CD4-positive, alpha-beta T cell treated with Interleukin-17A for 1 hour (primary cell): Measurements from ENCODE around the gene MREG.
"Not testable (repeated sequence)": the region's sequence is repeated elsewhere in the genome, so short reads cannot be mapped to it uniquely, and the experiment has no call there.

Experiments
- DNase-seq: peaks from one replicate; pipeline ENCODE4 v3.0.0-alpha.2; 2020

Gene MREG

GRCh38 chr2:215985257-215985656, 28.1 kb downstream of the MREG start:
- no peak for DNase-seq

- no peak for DNase-seq
These were observed 28.7 kb downstream of the MREG start for GRCh38 chr2:215984661-215985060.

GRCh38 chr2:215983581-215984351, 29.6 kb downstream of the MREG start:
- no peak for DNase-seq

GRCh38 chr2:215982465-215982875, 30.9 kb downstream of the MREG start:
- no peak for DNase-seq

GRCh38 chr2:215981115-215981514, 32.2 kb downstream of the MREG start:
- DNase-seq, result no peak

GRCh38 chr2:215979620-215980019, 33.7 kb downstream of the MREG start:
- DNase-seq, result peak; percentile 18

GRCh38 chr2:215974700-215975429, 38.5 kb downstream of the MREG start:
- DNase-seq, result no peak

GRCh38 chr2:215973954-215974699, 39.2 kb downstream of the MREG start:
- DNase-seq, result no peak

- DNase-seq, result no peak
These were observed 40.1 kb downstream of the MREG start for GRCh38 chr2:215973145-215973792.

GRCh38 chr2:215971671-215972070, 41.7 kb downstream of the MREG start:
- no peak for DNase-seq

- not testable (repeated sequence) for DNase-seq
These were observed 42.5 kb downstream of the MREG start for GRCh38 chr2:215970894-215971293.

GRCh38 chr2:215970425-215970824, 42.9 kb downstream of the MREG start:
- no peak for DNase-seq

- DNase-seq, result no peak
These were observed 44.1 kb downstream of the MREG start for GRCh38 chr2:215969131-215969841.

- DNase-seq, result no peak
These were observed 44.9 kb downstream of the MREG start for GRCh38 chr2:215968499-215968898.

GRCh38 chr2:215967590-215968378, 45.6 kb downstream of the MREG start:
- no peak for DNase-seq

GRCh38 chr2:215966951-215967350, 46.4 kb downstream of the MREG start:
- no peak for DNase-seq

- no peak for DNase-seq
These were observed 47.1 kb downstream of the MREG start for GRCh38 chr2:215966274-215966673.

- no peak for DNase-seq
These were observed 47.7 kb downstream of the MREG start for GRCh38 chr2:215965532-215966165.

GRCh38 chr2:215961981-215962380, 51.4 kb downstream of the MREG start:
- DNase-seq, result no peak

GRCh38 chr2:215958257-215958656, 55.1 kb downstream of the MREG start:
- DNase-seq, result no peak
